HG02678 (cell line): ENCODE measurements around the gene PEPD.

ENCODE experiments used
- ATAC-seq: cut with Tn5 transposase; IDR thresholded peaks from one replicate; pipeline ENCODE4 v1.9.1; 2021; ENCODE audit warnings: mild to moderate bottlenecking, moderate library complexity; ENCODE audit not compliant: unreplicated experiment

Gene PEPD

DNA sequence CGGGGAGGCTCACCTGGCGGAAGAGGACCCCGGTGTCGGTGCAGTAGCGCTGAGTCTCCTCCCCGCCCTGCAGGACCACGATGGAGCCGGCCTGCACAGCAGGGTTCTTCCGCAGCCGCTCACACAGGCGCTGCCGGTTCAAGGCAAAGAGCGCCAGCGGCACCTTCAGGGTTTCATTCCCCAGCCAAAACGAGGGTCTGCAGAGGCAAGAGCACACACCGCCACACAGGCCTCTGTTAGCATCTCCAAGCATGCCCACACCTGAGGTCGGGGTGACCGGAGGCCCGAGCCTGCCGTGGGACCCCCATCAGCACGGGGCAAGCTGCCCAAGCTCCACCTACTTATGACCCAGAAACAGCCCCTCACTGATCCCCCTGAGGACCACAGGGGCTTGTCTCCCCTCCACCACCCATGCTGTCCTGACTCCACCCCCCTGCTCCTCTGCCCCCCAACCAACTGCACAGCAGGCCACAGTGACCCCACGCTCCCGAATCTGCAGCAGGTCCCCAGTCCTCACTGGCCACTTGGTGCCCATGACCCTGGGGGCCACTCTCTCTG is 8.9 kb downstream of the PEPD start:
- ATAC-seq = no peak

DNA sequence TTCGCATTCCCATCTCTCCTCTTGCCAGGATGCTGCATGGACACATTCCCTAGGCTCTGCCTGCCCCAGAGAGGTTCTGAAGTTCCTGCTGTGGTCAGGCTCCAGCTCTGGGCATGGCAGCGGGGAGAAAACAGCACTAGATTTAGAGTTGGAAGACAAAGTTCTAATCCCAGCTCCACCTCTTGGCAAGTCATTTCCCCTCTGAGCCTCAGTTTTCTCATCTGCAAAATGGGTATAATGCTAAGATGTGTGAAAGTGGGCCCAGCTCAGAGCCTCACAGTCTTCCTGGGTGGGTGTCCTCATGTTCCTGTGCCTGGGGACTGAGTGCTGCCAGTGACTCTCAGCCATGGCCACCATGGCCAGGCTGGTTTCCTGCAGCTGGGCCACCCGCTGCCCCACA is 9.6 kb downstream of the PEPD start:
- ATAC-seq = no peak

DNA sequence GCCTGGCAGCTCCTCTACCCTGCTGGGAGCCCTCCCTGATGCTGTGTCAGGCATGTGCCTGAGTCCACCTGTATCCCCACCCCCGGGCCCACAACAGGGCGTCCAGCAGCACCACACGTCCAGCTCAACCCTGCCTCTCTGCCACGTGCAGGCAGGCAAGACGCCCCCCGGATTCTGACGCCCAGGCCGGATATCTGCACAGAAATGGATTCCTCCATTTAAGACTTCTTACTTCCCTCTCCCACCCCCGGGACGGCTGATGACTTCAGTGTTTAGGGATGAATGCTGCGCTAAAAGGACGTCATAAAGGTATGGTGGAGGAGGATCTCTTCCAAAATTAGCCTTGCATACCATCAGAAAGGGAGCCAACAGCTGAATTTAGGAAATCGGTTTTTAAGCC is 10.2 kb downstream of the PEPD start:
- no peak for ATAC-seq

GRCh38 chr19:33510462-33511194 is 11.0 kb downstream of the PEPD start:
- ATAC-seq = no peak

DNA sequence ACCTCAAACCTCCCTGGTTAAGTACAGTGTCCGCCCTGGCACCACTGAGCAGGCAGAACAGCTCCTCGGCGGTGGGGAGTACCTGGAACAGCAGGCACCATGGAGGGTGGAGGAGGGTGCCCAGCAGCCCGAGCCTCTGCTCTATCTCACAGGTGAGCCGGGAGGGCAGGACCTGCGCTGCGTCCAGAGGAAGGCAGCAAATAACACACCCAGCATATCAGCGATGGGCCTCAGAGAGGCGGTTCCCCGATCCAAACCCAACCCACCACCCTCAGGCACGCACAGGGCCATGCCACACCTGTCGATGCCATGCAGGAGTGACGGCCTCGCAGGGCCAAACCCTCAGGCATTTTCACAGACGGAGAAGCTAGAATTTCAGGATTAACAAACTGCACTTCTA is 11.8 kb downstream of the PEPD start:
- no peak for ATAC-seq

GRCh38 chr19:33508941-33509614 is 12.5 kb downstream of the PEPD start:
- ATAC-seq = no peak

DNA sequence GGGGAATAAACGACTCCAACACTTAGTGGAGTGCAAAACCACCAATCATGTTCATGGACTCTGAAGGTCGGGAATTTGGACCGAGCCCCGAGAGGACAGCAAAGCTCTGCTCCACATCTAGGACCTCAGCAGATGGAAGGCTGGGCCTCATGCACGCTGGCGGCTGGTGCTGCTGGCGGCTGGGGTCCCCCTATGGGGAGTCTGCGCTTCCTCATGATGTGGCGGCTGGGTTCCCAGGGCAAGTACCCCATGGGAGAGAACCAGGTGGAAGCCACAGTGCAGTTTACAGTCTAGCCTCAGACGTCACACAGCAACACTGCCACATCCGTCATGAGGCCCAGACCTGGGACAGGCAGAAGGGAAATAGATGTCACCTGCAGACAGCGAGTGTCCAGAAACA is 13.2 kb downstream of the PEPD start:
- no peak for ATAC-seq

DNA sequence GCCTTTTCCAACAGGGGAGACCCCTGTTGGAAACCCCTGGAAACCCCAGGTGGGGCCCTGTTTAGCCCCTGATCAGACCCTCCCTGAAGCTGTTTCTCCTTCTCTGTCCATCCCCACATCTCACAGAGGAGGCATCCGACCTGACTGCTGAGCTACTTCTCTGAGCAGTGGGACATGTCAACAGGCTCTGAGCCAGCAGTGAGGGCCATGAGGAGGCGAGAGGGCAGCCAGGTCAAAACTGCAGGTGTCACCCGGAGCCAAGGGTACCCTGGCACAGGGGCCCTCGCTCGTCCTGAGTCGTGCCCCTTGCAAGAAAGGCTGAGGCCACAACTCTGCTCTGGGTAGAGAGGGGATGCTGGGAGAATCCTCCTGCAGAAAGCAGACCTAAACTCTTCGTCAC is 13.6 kb downstream of the PEPD start:
- ATAC-seq = no peak

DNA sequence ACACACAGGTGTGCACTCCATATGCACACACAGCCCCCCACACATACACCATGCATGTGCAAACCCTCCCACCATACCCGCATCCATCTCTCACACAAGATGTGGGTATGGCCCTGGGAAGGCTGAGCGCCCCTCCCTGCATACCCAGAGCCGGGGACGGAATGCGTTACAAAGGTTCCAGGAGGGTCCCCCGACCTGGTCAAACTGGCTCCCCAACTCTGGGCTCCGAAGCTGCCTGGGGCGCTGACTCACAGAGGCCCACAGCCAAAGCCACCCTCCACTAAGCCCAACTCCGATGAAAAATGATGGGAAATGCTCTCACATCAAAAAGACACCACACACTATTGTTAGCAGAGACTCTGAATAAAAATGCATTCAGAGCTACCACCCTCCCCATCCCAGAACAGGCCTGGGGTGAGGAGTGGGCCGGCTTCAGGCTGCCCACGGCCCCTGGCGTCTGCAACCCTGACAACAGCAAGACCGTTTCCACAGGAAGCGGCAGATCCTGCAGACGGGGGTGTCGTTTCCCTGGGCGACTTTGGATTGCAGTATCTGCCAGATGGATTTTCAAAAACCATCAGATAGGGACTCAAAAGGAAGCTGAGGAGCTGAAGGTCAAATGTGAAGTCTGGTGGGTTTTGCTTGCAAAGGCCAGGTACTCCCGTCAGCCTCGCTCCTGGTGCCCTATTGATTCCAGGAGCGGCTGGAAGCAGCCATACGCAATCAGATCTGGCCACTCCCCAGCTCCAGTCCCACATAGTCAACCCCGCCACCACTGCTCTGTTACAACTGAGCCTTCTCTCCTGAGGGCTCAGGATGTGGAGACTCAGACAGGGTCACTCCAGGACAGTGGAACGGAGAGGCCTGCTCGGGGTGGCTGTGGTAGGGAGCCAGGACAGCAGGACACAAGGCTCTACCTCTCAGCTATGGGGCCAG is 14.3 kb downstream of the PEPD start:
- ATAC-seq = no peak

DNA sequence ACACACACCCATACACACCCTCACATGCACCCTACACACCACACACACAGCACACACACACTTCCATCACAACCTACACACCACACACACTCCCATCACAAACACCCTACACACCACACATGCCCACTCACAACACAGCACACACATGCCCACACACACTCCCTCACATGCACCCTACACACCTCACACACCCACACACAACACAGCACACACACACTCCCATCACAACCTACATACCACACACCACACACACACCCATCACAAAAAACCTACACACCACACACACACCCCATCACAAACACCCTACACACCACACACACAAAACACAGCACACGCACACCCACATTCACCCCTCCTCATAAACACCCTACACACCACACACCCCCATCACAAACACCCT is 15.1 kb downstream of the PEPD start:
- ATAC-seq = no peak

DNA sequence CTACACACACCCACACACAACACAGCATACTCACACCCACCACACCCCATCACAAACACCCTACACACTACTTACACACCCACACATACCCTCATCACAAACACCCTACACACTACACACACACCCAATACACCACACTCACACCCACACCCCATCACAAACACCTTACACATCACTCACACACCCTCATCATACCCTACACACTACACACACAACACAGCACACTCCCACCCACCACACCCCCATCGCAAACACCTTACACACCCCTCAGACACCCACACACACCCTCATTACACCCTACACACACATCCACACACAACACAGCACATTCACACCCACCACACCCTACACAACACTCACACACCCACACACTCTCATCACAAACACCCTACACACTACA is 15.8 kb downstream of the PEPD start:
- ATAC-seq = no peak

GRCh38 chr19:33505148-33505547 is 16.4 kb downstream of the PEPD start:
- no peak for ATAC-seq

DNA sequence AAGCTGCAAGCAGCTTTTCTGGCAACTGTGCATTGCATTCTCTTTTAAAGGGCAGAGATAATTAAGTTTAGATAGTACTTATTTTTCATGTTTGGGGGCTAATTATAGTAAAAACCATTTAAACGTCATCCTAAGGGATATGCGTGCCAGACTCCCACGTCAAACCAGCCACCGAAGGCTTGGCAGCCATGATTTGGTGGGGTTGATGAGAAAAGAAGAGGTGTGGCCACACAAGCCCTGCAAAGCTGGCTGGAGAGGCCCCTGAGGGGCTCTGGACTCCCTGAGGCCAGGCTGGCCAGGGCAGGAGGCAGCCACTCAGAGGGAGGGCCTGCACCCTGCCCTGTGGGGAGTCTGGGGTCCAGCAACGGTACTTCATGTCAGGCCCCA is 17.5 kb downstream of the PEPD start:
- no peak for ATAC-seq

- no peak for ATAC-seq
These were observed 18.0 kb downstream of the PEPD start for GRCh38 chr19:33503433-33504057.

DNA sequence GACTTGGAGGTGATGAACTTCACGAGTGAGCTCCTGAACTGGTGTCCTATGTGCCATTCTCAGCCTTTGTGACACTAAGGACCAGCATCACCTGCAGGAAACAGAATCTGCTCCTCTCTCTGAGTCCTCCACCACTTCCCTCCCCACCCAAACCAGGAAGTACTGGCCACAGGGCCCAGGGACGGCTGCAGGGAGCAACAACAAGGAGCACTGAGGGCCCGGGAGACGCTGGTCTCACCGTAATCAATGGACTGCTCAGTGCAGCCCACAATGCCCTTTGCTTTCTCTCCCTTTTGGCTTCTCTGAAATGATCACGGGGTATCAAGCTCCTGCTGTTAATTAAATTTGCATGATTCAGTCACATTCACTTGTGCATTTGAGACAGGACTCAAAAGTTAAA is 18.6 kb downstream of the PEPD start:
- ATAC-seq = no peak

- no peak for ATAC-seq
These were observed 19.1 kb downstream of the PEPD start for GRCh38 chr19:33502521-33502920.

GRCh38 chr19:33501693-33502356 is 19.8 kb downstream of the PEPD start:
- no peak for ATAC-seq

DNA sequence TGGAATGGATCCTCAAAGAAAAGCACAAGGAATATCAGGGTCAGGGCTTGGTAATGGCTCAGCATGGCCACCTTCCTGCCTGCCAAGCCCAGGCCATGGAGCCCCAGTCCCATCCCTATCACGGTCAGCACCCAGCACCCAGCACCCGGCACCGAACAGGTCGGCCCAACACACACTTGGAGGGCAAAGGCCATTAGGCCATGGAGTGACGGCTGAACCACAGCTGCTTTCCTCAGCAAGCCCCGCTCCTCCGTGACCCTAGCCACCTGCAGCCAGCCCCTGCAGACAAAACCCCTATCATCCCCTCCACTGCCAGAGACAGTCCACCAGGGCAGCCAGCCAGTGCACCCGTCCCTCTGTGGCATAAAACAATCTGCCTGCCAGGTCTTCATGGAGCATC is 20.6 kb downstream of the PEPD start:
- ATAC-seq = no peak

DNA sequence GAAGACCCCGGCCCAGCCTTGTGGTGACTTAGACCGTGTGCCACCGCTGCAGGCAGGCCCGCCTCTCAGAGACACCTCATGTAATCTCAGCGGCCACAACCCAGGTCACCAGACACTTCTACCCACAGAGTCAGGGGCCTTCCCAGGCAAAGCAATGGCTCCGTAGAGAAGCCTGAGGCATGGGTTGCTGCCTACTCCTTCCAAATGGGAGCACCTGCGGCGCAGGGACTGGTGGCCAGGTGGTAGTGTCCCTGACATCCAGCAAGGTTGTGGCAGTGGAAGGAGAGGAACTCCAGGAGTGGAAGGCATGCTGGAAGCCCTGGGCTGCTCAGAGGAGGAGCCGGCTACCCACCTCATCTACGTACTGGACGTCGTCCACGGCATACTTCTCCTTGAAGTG is 21.0 kb downstream of the PEPD start:
- ATAC-seq = no peak
